GM18868 (cell line): ENCODE measurements around the gene ENTPD3.

Experiments
- ATAC-seq: cut with Tn5 transposase; IDR thresholded peaks from one replicate; pipeline ENCODE4 v1.9.1; 2021; ENCODE audit warnings: mild to moderate bottlenecking, moderate library complexity; ENCODE audit not compliant: unreplicated experiment

The ENTPD3 gene

GRCh38 chr3:40404591-40405198 is 17.7 kb downstream of the ENTPD3 start:
- ATAC-seq, result no peak

GRCh38 chr3:40407007-40407406 is 20.0 kb downstream of the ENTPD3 start:
- ATAC-seq, result no peak

GRCh38 chr3:40407611-40408010 is 20.6 kb downstream of the ENTPD3 start:
- ATAC-seq, result no peak

GRCh38 chr3:40414270-40414669 is 27.3 kb downstream of the ENTPD3 start:
- ATAC-seq, result no peak

GRCh38 chr3:40417845-40418543 is 31.0 kb downstream of the ENTPD3 start:
- no peak for ATAC-seq

- no peak for ATAC-seq
Observed at GRCh38 chr3:40422861-40423260, 35.9 kb downstream of the ENTPD3 start.

- ATAC-seq, result no peak
Observed at GRCh38 chr3:40427045-40427669, 40.2 kb downstream of the ENTPD3 start.

GRCh38 chr3:40432793-40433192 is 45.8 kb downstream of the ENTPD3 start:
- ATAC-seq, result no peak

- no peak for ATAC-seq
Observed at GRCh38 chr3:40437889-40438288, 50.9 kb downstream of the ENTPD3 start.

GRCh38 chr3:40445062-40445461 is 58.1 kb downstream of the ENTPD3 start:
- no peak for ATAC-seq

- no peak for ATAC-seq
Observed at GRCh38 chr3:40445880-40446279, 58.9 kb downstream of the ENTPD3 start.

GRCh38 chr3:40450438-40450837 is 63.5 kb downstream of the ENTPD3 start:
- ATAC-seq, result no peak

- ATAC-seq, result no peak
Observed at GRCh38 chr3:40451551-40451950, 64.6 kb downstream of the ENTPD3 start.

GRCh38 chr3:40452057-40452456 is 65.1 kb downstream of the ENTPD3 start:
- no peak for ATAC-seq

GRCh38 chr3:40452562-40452875 is 65.5 kb downstream of the ENTPD3 start:
- no peak for ATAC-seq

- ATAC-seq, result peak; percentile 93
Observed at GRCh38 chr3:40452876-40453730, 66.1 kb downstream of the ENTPD3 start.

- ATAC-seq, result no peak
Observed at GRCh38 chr3:40453933-40454332, 66.9 kb downstream of the ENTPD3 start.

GRCh38 chr3:40455328-40455727 is 68.3 kb downstream of the ENTPD3 start:
- no peak for ATAC-seq

- no peak for ATAC-seq
Observed at GRCh38 chr3:40456279-40456939, 69.4 kb downstream of the ENTPD3 start.

- ATAC-seq, result peak; percentile 66
Observed at GRCh38 chr3:40456940-40457823, 70.2 kb downstream of the ENTPD3 start, which contains the start of gene RPL14. TSS of gene RPL14 (plus strand) at chr3:40457339. CDS start at chr3:40457472, 133 bp downstream.
